ENCODE results near the gene DDT. TPM values are rescaled to one million over a fixed set of nuclear protein-coding genes. Genes with fewer than 3 reads are reported as not detected.

Gene DDT
- total RNA-seq, 1 donor from 2014 or later, result 34.5 TPM

DNA sequence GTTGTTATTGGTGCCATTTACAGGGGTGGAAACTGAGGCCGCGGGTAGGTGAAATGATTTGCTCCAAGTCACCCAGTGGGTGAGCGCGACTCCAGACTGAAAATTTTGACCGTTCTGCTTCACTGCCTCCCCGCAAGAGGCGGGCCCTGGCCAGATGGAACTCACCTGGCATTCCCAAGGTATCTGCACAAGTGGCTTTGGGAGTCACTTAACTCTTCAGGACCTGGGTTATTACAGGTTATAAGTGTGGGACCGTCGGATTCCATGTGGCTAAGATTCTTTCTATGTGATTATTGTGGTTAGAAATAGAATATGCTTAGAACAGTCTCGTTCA is 37.5 kb upstream of the DDT start:
- Histone ChIP-seq H3K4me2 (peak overlapping the region; percentile 85), H4K20me1 (ENCODE audit: low read depth) (peaks cover 5% of the 10 kb centered on the region), H3K4me3 (peak overlapping the region; percentile 78), H3K9ac (peak overlapping the region; percentile 68), H3K27ac (peak overlapping the region; percentile 54), H2AFZ (replicated peaks) (peak overlapping the region; percentile 89), H3F3A (ENCODE audit: low read depth) (peaks cover 22% of the 10 kb centered on the region), H3K36me3 (no peaks in the 10 kb centered on the region), H3K79me2 (ENCODE audit: low read depth) (peaks cover 52% of the 10 kb centered on the region), H3K9me3 (ENCODE audit: low read depth) (no peaks in the 10 kb centered on the region), H3K4me1 (peaks cover 13% of the 10 kb centered on the region), H3K27me3 (no peaks in the 10 kb centered on the region)
- DNase-seq (ENCODE audit: low spot score), result no peak
- Mint-ChIP-seq H3K27me3 (ENCODE audit: insufficient read depth, low read depth) (no peaks in the 10 kb centered on the region), H3K4me3 (peak overlapping the region; percentile 96), H3K4me1 (peaks cover 13% of the 10 kb centered on the region), H3K36me3 (peaks cover 9% of the 10 kb centered on the region), H3K9me3 (peaks cover 2% of the 10 kb centered on the region), H3K27ac (peak overlapping the region; percentile 80)
- TF ChIP-seq EZH2phosphoT487 (IDR thresholded peaks at IDR 0.05), result no peak
- no peak for TF ChIP-seq EZH2 (IDR thresholded peaks at IDR 0.05)
- TF ChIP-seq CTCF (IDR thresholded peaks at IDR 0.05), result no peak

DNA sequence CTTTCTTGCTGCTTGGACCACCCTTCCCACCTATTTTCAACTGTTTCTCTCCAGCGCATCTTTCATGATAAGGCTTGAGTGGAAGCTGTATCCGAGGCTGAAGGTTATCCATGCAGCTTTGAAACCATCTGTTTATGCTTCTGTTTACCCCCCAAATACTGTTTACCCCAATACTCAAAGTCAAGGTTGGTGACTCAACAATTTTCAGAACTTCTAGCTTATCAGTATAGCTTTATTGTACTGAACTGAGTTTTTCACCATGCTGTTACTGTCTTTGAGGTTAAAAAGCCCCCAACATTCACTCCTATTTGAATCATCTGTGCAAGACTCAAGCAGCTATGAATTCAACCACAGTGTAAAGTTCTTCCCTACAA is 35.8 kb upstream of the DDT start:
- H3K9ac ChIP-seq, result no peak overlapping the region
- H3K27me3 Mint-ChIP-seq (ENCODE audit: insufficient read depth, low read depth), result no peaks in the 10 kb centered on the region
- no peak overlapping the region for H3K27ac ChIP-seq
- peak overlapping the region; percentile 71 for H3K4me3 Mint-ChIP-seq
- no peak overlapping the region for H3K27ac Mint-ChIP-seq
- H3K4me1 Mint-ChIP-seq, result peaks cover 13% of the 10 kb centered on the region
- H3K4me3 ChIP-seq, result no peak overlapping the region
- no peak for TF ChIP-seq EZH2phosphoT487 (IDR thresholded peaks at IDR 0.05)
- no peak for TF ChIP-seq CTCF (IDR thresholded peaks at IDR 0.05)
- TF ChIP-seq EZH2 (IDR thresholded peaks at IDR 0.05), result no peak
- H3K79me2 ChIP-seq (ENCODE audit: low read depth), result peaks cover 35% of the 10 kb centered on the region
- H3K27me3 ChIP-seq, result no peaks in the 10 kb centered on the region
- no peaks in the 10 kb centered on the region for H3K9me3 ChIP-seq (ENCODE audit: low read depth)
- H3F3A ChIP-seq (ENCODE audit: low read depth), result peaks cover 22% of the 10 kb centered on the region
- peaks cover 3% of the 10 kb centered on the region for H3K36me3 Mint-ChIP-seq
- peak overlapping the region; percentile 63 for H2AFZ ChIP-seq (replicated peaks)
- no peaks in the 10 kb centered on the region for H3K36me3 ChIP-seq
- H3K9me3 Mint-ChIP-seq, result no peaks in the 10 kb centered on the region
- H4K20me1 ChIP-seq (ENCODE audit: low read depth), result peaks cover 5% of the 10 kb centered on the region
- no peak for DNase-seq (ENCODE audit: low spot score)
- peaks cover 13% of the 10 kb centered on the region for H3K4me1 ChIP-seq
- no peak overlapping the region for H3K4me2 ChIP-seq

DNA sequence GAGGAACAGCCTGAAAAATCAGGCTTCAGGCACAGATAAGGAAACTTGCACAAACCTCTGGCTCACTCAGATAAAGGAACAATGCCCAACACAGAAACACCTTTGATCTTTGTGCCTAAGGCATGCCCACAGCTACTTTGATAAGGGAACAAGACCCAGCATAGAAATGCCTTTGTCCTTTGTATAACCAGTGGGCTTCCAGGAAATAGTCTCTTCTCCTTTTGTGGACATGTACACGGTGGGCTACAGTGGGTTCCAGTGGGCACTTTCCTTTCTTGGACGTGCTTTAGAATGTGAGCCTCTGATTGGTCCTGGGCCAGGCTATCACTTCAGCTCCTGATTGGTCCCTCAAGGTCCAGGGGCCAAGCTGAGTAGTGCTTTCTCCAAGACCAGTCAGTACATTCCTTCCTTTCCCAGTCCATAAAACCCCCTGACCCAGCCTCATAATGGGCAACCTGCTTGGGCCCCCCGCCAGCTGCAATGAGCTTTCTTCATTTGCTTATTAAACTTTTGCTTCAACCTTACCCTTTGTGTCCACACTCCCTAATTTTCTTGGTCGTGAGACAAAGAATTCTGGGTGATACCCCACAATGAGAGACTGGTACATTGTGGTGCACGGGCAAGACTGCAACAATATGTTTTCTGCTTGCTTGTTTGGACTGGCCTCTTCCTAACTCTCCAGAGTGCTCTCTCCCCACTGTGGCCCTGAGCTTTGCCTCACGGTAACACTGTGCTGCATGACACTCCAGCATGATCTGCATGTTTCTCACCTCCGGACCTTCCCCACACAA is 35.2 kb upstream of the DDT start:
- no peak overlapping the region for H3K27ac ChIP-seq
- peak overlapping the region; percentile 71 for H3K4me3 Mint-ChIP-seq
- no peak for TF ChIP-seq CTCF (IDR thresholded peaks at IDR 0.05)
- TF ChIP-seq EZH2phosphoT487 (IDR thresholded peaks at IDR 0.05), result no peak
- TF ChIP-seq EZH2 (IDR thresholded peaks at IDR 0.05), result no peak

More for the DNA sequence above, 35.2 kb upstream of the DDT start:
- no peak overlapping the region for H3K4me2 ChIP-seq
- peaks cover 30% of the 10 kb centered on the region for H3K79me2 ChIP-seq (ENCODE audit: low read depth)
- H3F3A ChIP-seq (ENCODE audit: low read depth), result peaks cover 22% of the 10 kb centered on the region
- H4K20me1 ChIP-seq (ENCODE audit: low read depth), result peaks cover 5% of the 10 kb centered on the region
- H3K9me3 ChIP-seq (ENCODE audit: low read depth), result no peaks in the 10 kb centered on the region
- H3K27me3 ChIP-seq, result no peaks in the 10 kb centered on the region
- H3K4me1 ChIP-seq, result peaks cover 13% of the 10 kb centered on the region
- H3K9ac ChIP-seq, result no peak overlapping the region
- Mint-ChIP-seq H3K27ac (peak overlapping the region; percentile 80), H3K36me3 (peaks cover under 1% of the 10 kb centered on the region), H3K4me1 (peaks cover 13% of the 10 kb centered on the region), H3K9me3 (no peaks in the 10 kb centered on the region), H3K27me3 (ENCODE audit: insufficient read depth, low read depth) (no peaks in the 10 kb centered on the region)
- H3K4me3 ChIP-seq, result no peak overlapping the region
- peak overlapping the region; percentile 63 for H2AFZ ChIP-seq (replicated peaks)
- H3K36me3 ChIP-seq, result no peaks in the 10 kb centered on the region
- DNase-seq (ENCODE audit: low spot score), result no peak

Data from neural progenitor cell (in vitro differentiated cells).